Fibroblast of lung (primary cell): Measurements from ENCODE around the gene BNIP3.

Source experiments
- CTCF ChIP-seq, 2 donors: IDR thresholded peaks in 1 of 2; conservative IDR thresholded peaks in 1 of 2; 1 replicate in 1 of 2; 2 replicates in 1 of 2; pipeline ENCODE4 v1.5.1; 2011 to 2012; ENCODE audit warnings: low read length in 2 of 2, control low read depth in 1 of 2, inconsistent platforms in 1 of 2, low read depth in 1 of 2, mild to moderate bottlenecking in 1 of 2
- EZH2 ChIP-seq: IDR thresholded peaks from 2 replicates; pipeline ENCODE4 v1.5.1; 2012; ENCODE audit warnings: low read length, control low read depth, mild to moderate bottlenecking; ENCODE audit errors: missing control alignments

- no peak for TF ChIP-seq CTCF (conservative IDR thresholded peaks at IDR 0.05 in 1 of 2, IDR thresholded peaks at IDR 0.05 in 1 of 2; ENCODE audit: low read depth in 1 of 2, low read length in 2 of 2)
- TF ChIP-seq EZH2, result no peak
These were observed 19.7 kb downstream of the BNIP3 start for GRCh38 chr10:131961777-131962662.
